A204.1 (cell line): ENCODE data around the gene AHRR.
"Not testable (repeated sequence)": the region's sequence is repeated elsewhere in the genome, so short reads cannot be mapped to it uniquely, and the experiment has no call there.

ENCODE experiments used
- FAIRE-seq: peaks from 2 replicates; lab custom pipeline; 2012; peaks lifted over from hg19 to GRCh38; lab: Jason Lieb, UNC

AHRR gene

DNA sequence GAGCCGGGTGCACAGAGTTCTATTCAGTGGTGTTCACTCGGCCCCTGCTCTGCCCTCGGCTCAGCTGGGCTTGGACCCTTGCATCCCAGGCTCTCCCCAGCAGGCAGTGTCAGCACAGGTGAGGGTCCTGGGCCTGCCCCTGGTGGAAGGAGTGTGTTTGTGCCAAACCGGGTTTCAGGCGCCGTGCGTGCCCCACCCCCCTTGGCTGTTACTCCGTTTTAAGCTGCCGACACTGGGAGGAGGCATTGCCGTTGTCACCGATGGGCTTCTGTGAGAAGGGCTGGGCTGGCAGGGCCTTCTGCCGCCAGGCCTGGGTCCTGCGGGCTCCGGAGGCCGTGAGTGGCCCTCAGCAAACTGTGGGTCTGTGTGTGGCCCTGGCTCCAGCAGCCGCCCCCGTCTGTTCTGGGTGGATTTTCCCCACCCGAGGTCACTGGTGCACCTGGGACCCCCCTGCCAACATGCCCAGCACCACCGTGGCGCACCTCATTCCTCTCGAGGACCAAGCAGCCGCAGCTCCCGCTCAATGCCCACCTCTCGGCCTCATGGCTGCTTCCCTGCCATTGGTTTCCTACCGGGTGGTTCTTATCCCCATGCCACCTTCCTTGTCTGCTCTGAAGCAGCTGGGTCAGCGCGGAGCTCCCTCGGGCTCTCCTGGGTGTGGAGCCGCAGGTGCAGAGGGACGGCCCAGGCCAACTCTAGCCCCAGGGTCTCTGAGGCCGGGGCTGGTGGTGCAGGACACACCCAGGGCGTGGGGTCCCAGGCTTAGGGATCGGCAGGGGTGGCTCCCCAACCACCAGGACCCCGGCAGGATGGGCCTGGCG lies 77.2 kb downstream of the AHRR start:
- FAIRE-seq = no peak

GRCh38 chr5:399296-400281 lies 78.1 kb downstream of the AHRR start:
- FAIRE-seq = no peak

- FAIRE-seq = no peak
These were observed 79.0 kb downstream of the AHRR start for GRCh38 chr5:400282-401145.

DNA sequence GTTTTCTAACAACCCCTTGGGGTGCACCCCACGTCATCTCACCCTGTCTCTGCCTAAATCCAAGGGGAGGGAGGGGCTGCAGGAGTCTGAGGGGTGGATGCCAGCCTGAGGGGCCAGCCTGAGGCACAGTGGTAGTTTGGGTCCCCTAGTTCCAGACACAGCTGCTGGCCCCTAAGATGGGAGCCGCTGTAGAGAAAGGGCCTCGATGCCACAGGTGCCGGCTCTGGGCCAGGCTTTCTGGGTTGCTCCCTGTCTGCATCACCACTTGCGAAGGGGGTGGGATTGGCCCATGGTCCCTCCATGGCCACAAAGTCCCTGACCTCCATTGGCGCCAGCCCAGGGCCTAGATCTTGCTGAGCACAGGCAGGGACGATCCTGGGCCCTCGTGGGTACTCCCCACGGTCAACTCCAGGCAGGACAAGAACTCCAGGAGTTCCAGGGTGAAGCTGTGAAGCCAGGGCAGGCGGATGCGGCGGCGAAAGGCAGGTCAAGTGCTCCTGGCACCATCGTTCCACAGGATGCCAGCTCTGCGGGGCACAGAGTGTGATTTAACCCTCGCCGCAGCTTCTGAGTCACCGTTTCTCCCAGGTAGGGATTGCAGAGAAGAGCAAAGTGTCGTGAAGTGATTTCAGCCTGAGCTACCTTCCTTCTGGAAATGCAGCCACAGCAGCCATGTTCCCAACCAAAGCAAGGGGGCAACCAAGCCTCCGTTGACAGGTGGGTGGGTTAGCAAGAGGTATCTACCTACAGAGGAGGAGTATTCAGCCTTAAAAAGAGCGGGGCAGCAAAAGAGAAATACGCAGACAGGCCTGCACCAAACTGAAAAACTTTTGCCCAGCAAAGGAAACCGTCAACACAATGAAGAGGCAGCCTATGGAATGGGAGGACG lies 79.9 kb downstream of the AHRR start:
- FAIRE-seq = no peak

GRCh38 chr5:402219-402614 lies 80.7 kb downstream of the AHRR start:
- FAIRE-seq = not testable (repeated sequence)

DNA sequence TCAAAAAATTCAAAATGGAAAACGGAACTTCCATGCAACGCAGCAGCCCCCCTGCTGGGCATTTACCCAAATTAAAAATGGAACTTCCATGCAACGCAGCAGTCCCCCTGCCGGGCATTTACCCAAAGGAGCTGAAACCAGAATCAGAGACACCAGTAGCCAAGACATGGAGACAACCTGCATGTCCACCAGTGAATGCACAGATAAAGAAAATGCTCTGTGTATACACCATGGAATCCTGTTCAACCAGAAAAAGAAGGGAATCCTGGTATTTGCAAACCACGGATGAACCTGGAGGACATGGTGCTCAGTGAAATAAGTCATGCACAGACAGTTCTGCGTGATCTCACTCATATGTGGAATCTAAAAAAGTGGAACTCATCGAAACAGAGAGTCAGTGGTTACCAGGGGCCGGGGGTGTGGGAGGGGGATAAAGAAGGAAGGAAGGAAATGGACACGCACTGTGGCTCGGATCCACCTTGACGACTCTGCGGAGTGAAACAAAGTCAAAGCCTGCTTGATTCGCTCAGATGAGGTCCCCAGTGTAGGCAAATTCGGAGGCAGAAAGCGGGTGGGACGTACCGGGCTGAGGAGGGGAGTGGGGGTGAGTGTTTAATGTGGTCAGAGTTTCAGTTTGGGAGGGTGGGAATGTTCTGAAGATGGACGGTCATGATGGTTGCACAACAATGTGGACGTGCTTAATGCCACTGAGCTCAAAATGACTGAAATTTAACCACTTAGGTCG lies 81.3 kb downstream of the AHRR start:
- no peak for FAIRE-seq

GRCh38 chr5:403995-404394 lies 82.5 kb downstream of the AHRR start:
- FAIRE-seq = no peak

GRCh38 chr5:404666-405241 lies 83.2 kb downstream of the AHRR start:
- no peak for FAIRE-seq

- FAIRE-seq = no peak
These were observed 83.9 kb downstream of the AHRR start for GRCh38 chr5:405421-405820.

- no peak for FAIRE-seq
These were observed 84.5 kb downstream of the AHRR start for GRCh38 chr5:406041-406440.

DNA sequence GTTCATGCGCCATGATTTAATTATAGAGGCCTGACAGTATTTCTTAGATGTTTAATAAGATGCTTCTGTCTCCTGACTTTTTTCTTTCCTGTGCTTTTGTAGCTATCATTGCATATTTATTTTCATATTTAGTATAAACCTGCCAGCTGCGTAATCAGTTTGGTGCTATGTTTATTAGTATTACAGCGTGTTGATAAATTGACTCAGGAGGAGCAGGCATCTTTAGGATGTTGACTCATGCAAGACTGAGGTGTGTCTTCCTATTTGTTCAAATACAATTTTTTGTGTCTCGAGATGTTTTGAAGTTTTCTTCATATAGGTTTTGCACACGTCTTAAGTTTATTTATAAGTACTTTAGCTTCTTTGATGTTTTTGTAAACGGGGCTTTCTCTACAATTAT lies 85.5 kb downstream of the AHRR start:
- FAIRE-seq = no peak

DNA sequence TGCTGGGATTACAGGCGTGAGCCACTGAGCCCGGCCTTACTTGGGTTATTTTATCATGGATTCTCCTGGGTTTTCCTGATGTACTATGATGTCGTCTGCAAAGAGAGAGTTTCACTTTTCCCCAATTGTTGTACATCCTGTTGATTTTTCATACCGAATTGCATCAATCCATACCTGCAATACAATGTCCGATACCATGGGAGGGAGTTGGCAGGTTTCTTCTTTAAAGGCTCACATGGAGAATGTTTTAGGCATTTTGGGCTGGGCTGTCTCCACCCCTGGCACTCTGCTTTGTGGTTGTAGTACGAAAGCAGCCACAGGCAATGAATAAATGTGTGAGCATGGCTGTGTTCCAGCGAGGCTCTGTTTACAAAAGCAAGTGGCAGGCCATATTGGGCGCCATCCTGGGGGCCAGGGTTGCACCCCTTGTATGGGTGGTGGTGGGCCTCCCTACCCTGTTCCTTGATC lies 86.3 kb downstream of the AHRR start:
- no peak for FAIRE-seq

- no peak for FAIRE-seq
These were observed 89.5 kb downstream of the AHRR start for GRCh38 chr5:410911-411517.

DNA sequence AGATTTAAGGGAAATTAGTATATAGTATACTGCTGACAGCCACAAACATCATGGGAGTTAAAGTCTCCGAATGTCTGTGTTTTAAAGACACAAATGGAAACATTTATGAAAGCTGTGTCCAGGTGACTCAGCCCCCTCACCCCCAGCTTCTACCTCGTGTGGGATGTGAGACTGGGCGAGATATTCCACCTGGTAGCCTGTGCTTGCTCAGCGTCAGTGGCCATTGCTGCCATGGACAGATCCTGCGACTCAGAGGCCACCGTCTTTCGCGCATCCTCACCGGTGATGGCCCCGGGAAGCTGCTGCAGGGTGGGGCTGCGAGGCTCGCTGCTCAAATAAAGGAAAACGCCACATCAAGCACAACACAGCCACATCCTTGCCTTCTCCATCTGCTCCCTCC lies 90.2 kb downstream of the AHRR start:
- FAIRE-seq = no peak

DNA sequence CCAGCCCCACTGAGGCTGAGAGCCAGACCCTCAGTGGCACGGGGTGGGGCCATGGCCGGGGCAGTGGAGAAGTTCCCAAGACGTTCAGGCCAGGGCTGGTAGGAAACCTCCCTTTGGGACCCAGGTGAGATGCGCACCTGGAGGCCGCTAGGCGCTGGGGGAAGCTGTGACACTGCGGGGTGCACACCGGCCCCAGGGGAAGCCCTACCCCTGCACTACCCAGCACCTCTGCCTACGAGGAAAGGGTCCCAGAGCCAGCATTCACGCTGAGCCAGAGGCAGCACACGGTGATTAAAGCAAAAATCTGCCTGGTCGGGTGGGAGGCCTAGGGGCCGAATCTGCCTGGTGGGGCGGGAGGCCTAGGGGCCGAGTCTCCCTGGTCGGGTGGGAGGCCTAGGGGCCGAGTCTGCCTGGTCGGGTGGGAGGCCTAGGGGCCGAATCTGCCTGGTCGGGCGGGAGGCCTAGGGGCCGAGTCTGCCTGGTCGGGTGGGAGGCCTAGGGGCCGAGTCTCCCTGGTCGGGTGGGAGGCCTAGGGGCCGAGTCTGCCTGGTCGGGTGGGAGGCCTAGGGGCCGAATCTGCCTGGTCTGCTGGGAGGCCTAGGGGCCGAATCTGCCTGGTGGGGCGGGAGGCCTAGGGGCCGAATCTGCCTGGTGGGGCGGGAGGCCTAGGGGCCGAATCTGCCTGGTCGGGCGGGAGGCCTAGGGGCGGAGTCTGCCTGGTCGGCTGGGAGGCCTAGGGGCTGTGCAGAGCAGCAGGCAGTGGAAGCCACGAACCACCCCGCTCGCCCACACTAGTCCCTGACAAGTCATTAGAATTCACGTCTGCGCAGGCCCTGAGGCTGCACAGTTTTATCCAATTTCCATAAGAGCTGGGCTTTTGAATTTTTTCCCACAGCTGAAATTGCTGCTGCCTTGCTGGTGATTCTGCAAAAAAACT lies 93.7 kb downstream of the AHRR start:
- not testable (repeated sequence) for FAIRE-seq

GRCh38 chr5:415928-416635 lies 94.6 kb downstream of the AHRR start:
- FAIRE-seq = no peak

- no peak for FAIRE-seq
These were observed 95.1 kb downstream of the AHRR start for GRCh38 chr5:416636-416960.
